Astrocyte of the cerebellum (primary cell): Measurements from ENCODE around the gene HMGN4.

ENCODE experiments used
- DNase-seq: peaks from one replicate; pipeline ENCODE4 v3.0.0-alpha.2; 2011; ENCODE audit warnings: low read depth
- H3K4me3 ChIP-seq: 2 replicates; pipeline ENCODE4 v1.5.1; 2011; ENCODE audit warnings: mild to moderate bottlenecking, low read depth, low read length, moderate library complexity
- CTCF ChIP-seq: IDR thresholded peaks from 2 replicates; pipeline ENCODE4 v1.5.1; 2012; ENCODE audit warnings: low read length, low read depth, moderate library complexity, mild to moderate bottlenecking; ENCODE audit errors: missing control alignments
- in situ Hi-C: cut with HindIII; loops from 2 replicates; pipeline ENCODE4 v1.10.0; 2017; ENCODE audit warnings: low sequenced_read_pairs

The HMGN4 gene

GRCh38 chr6:26537846-26538571 lies at the start of gene HMGN4:
TSS of gene HMGN4 (plus strand) at chr6:26538366. CDS start at chr6:26545207, 6,841 bp downstream.
- no peak for TF ChIP-seq CTCF
- peak within 1 kb of the TSS; percentile 65 for H3K4me3 ChIP-seq
- in situ Hi-C loops = no loop called here
- DNase-seq = peak; percentile 88

GRCh38 chr6:26489996-26490964 lies 47.9 kb upstream of the HMGN4 start:
- no peak for DNase-seq
- no peak overlapping the region for H3K4me3 ChIP-seq
- in situ Hi-C loops = no loop called here
- no peak for TF ChIP-seq CTCF

GRCh38 chr6:26491604-26492003 lies 46.6 kb upstream of the HMGN4 start:
- no peak for DNase-seq
- H3K4me3 ChIP-seq = no peak overlapping the region
- in situ Hi-C loops = no loop called here
- no peak for TF ChIP-seq CTCF

GRCh38 chr6:26493258-26493657 lies 44.9 kb upstream of the HMGN4 start:
- in situ Hi-C loops = no loop called here
- no peak for DNase-seq
- H3K4me3 ChIP-seq = no peak overlapping the region
- peak; percentile 15 for TF ChIP-seq CTCF

- no peak for TF ChIP-seq CTCF
- no peak for DNase-seq
- in situ Hi-C loops = no loop called here
- no peak overlapping the region for H3K4me3 ChIP-seq
Observed at GRCh38 chr6:26494117-26494516, 44.0 kb upstream of the HMGN4 start.

- TF ChIP-seq CTCF = no peak
- no peak overlapping the region for H3K4me3 ChIP-seq
- in situ Hi-C loops = no loop called here
- no peak for DNase-seq
Observed at GRCh38 chr6:26495281-26495680, 42.9 kb upstream of the HMGN4 start.
